G401 (cell line): ENCODE measurements around the gene PHF1. TPM values are rescaled to one million over a fixed set of nuclear protein-coding genes. Genes with fewer than 3 reads are reported as not detected.
A peak's percentile ranks its signal among the peaks of the same experiment; 100 is the strongest.
"Not testable (repeated sequence)": the region's sequence is repeated elsewhere in the genome, so short reads cannot be mapped to it uniquely, and the experiment has no call there.

Experiments used
- DNase-seq: peaks from one replicate; pipeline ENCODE4 v3.0.0-alpha.2; 2015; ENCODE audit warnings: low spot score
- in situ Hi-C: cut with HindIII; loops from 2 replicates; pipeline ENCODE4 v1.10.0; 2016; ENCODE audit warnings: low sequenced_read_pairs, mixed read lengths
- total RNA-seq: library from RNA; depleted of rRNA; stranded (reverse); fragments of >200 nt; shearing (Covaris generic); gene quantifications from 2 replicates; pipeline ENCODE4 v1.2.3, GENCODE V29; 2014

PHF1 gene
- total RNA-seq, 1 experiment from 2014 or later, result 38.0 TPM

DNA sequence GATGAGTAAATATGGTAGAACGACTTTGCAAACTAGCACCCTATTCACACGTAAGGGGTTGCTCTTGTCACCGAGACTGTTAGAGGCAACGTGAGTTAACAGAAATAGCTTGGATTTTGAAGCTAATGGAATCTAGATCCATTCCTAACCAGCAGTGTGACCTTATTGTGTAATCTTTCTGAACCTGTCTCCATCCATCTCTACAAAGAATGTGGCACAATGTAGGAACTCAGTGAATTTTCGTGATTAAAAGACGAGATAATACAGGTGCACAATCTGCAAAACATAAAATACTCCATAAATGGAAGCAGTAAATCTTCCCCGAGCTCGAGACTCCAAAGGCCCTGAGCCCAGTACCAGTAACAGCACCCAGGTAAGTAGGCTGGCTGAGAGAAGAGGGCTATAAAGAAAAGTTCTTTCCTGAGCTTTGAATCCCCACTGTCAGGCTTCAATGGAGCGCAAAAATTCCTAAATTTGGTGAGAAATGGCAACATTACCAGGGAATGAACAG is 20.0 kb upstream of the PHF1 start:
- in situ Hi-C loops, result no loop called here
- no peak for DNase-seq

DNA sequence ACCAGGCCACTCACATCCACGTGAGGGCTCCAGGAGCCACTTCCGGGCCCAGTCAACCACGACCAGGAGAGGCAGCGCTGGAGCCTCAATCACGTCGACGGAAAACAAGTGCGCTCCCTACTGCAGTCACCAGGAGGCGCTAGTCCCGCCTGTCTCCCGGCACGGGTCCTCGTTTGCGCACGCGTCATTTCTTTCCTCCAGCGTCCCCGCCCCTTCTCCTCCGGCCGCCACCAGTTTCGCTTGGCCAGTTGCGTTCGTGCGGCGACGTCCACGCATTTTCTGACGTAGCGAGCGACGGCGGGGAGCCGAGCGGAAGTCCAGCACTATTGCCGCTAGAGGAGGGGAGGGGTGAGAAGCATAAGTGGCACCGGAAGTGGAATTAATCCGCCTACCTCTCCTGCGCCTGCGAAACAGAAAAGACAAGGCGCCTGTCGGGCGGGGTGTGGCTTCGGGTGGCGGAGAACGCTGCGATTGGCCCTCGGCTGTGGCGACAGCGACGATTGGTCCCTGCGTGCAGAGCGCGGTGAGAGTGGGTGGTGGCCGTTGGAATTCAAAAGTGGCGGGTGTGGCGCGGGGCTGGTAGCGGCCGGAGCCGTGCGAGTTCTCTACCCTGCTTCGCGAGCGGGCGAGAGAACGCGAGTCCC is 19.4 kb upstream of the PHF1 start, which contains the start of gene KIFC1:
TSS of gene KIFC1 (plus strand) at position 546 of the 644 bp plus-strand sequence. CDS start 163 bp downstream, outside the sequence.
- in situ Hi-C loops, result no loop called here

DNA sequence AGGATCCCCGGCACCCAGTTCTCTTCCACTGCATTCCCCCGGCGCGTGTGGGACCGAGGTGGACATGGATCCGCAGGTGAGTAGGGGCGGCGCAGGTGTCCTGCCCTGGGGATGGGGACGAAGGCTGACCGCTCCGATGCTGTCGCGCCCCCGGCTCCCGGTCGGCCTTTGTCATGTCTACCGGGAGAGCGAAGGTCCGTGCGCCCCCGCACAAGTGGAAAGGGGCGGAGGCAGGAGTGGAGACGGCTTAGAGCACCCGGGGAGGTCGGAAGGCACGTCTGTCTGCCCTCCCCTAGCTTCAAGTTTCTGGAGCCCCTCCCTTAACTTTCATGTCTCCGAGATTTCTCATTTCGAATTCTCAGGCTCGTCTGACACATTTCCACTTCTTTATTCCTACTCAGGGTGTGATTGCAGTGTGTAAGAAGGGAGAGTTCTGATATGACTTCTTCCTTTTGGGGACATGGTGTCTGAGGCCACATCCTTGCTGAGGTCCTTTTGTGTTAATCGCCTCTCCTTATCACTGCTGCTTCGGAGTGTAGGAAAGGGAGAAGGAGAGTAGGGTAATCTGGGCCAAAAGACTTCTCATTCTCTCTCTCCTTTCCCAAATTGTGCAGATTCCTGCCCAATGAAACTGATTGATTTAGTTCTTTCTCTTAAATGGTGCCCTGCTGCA is 18.8 kb upstream of the PHF1 start:
- in situ Hi-C loops, result no loop called here
- DNase-seq, result no peak

More for the DNA sequence above, 19.4 kb upstream of the PHF1 start, which contains the start of gene KIFC1:
- DNase-seq, result peak; percentile 100

DNA sequence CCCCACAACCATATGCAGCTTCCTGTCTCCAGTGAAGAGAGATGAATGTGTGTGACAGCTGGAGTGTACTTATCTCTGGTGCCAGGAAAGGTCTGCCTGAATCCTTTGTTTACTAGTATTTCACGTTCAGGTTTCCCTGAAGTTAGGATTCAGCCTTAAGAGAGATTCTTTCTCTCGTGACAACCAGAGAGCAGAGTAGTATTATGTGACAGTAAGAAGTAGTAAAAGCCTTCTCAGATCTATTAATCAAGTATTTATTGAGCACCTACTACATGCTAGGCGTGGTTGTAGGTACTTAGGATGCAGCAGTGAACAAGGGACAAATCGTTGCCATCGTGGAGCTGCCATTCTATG is 18.2 kb upstream of the PHF1 start:
- no peak for DNase-seq
- in situ Hi-C loops, result no loop called here

DNA sequence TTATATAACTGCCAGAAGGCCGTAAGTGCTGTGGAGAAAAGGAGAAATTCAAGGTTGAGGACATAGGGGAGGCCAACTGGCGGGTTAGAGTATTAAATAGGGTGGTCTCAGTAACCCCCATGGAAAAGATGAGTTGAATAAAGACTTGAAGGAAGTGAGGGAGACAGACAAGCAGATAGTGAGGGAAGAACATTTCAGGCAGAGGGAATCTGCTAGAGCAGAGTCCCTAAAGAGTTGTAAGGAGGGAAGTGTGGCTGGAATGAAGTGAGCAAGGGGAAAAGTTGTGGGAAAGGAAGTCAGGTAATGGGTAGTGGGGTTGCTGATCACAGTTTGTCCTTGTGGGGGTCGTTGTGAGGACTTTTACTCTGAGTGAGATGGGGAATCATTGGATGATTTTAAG is 17.8 kb upstream of the PHF1 start:
- in situ Hi-C loops, result no loop called here
- no peak for DNase-seq

DNA sequence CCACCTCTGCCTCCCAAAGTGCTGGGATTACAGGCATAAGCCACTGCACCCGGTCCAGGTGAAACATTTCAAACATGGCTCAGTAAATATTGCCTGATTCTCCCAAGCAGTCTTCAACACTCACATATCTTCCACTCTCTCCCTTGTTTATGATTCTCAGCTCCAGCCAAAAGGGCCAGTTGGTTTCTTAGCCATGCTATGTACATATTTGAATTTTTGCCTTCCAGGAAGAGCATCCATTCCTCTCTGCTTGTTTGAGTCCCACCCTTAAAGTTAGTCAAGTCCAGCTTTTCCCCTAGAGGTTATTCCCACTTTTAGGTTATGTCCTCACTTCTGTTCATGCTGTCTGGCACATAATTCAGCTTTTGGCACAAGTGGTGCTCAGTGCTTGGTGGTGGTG is 13.3 kb upstream of the PHF1 start:
- in situ Hi-C loops, result no loop called here
- DNase-seq, result no peak

DNA sequence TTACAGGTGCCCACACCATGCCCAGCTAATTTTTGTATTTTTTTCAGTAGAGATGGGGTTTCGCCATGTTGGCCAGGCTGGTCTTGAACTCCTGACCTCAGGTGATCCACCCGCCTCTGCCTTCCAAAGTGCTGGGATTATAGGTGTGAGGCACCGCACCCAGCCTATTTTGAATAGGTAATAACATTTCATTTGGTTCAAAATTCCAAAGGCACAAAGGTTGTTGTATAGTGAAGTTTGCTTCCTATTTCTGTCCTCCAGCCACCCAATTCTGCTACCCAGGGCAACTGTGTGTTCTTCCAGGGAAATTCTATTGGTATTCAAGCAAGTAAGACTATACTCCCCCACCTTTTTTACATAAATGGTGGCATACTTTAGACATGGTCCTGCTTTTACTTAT is 12.2 kb upstream of the PHF1 start:
- in situ Hi-C loops, DNase-seq: not testable (repeated sequence)

DNA sequence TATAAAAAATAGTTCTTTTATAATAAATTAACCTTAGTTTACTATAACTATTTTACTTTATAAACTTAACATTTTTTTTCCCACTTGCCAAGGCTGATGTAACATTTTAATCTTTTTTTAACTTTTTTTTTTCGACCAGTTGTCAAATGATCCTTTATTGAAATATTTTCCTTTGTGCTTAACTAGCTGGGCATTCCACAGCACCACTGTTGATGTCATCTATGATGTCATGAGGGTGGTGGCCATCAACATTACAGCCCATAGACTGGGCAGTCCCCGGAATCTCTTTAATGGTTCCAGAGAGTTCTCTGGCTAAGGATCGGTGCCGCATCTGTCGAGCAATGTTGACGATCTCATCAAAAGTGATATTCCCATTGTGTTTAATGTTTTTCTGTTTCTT is 10.9 kb upstream of the PHF1 start:
- in situ Hi-C loops, DNase-seq: not testable (repeated sequence)

DNA sequence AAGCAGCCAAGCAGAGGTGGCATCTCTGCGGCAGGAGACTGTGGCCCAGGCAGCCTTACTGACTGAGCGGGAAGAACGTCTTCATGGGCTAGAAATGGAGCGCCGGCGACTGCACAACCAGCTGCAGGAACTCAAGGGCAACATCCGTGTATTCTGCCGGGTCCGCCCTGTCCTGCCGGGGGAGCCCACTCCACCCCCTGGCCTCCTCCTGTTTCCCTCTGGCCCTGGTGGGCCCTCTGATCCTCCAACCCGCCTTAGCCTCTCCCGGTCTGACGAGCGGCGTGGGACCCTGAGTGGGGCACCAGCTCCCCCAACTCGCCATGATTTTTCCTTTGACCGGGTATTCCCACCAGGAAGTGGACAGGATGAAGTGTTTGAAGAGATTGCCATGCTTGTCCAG is 5.9 kb upstream of the PHF1 start:
- DNase-seq, result no peak
- in situ Hi-C loops, result no loop called here

DNA sequence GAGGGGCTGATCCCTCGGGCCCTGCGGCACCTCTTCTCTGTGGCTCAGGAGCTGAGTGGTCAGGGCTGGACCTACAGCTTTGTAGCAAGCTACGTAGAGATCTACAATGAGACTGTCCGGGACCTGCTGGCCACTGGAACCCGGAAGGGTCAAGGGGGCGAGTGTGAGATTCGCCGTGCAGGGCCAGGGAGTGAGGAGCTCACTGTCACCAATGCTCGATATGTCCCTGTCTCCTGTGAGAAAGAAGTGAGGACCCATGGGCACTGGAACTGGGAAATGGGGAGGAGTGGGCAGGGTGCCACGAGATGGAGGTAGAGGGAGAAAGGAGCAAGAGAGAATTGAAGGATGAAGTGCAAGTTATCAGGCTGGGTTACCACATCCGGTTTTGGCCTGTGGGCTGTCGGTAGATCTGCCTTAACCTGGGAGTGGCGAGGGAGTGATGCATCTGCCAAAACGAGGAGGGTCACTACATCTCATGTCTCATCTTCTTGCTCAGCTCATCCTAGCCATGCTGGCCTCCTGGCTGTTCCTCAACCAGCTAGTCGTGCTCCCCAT is 5.4 kb upstream of the PHF1 start:
- DNase-seq, result no peak
- in situ Hi-C loops, result no loop called here

DNA sequence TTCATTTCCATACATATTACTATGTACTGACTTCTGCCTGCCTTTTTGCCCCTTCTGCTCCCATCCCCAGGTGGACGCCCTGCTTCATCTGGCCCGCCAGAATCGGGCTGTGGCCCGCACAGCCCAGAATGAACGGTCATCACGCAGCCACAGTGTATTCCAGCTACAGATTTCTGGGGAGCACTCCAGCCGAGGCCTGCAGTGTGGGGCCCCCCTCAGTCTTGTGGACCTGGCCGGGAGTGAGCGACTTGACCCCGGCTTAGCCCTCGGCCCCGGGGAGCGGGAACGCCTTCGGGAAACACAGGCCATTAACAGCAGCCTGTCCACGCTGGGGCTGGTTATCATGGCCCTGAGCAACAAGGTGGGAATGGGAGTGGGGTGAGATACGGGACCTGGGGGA is 4.7 kb upstream of the PHF1 start:
- no peak for DNase-seq
- in situ Hi-C loops, result no loop called here

DNA sequence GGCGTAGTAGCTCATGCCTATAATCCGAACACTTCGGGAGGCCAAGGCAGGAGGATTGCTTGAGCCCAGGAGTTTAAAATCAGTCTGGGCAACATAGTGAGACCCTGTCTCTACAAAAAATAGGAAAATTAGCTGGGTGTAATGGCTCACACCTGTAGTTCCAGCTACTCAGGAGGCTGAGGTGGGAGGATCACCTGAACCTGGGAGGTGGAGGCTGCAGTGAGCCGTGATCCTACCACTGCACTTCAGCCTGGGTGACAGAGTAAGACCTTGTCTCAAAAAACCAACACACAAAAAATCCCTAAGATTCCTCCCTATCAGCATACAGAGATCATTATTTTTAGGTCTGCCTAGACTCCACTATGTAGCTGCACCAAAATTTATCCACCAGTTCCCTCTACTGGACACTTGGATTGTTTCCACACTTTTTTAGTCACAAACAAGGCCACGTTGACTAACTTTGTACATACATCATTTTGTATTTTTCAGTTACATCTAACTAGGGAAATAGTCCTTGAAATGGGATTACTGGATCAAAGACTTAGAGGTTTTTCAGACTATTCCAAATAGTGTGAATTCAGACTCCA is 3.6 kb upstream of the PHF1 start:
- peak; percentile 38 for DNase-seq
- in situ Hi-C loops, result no loop called here

DNA sequence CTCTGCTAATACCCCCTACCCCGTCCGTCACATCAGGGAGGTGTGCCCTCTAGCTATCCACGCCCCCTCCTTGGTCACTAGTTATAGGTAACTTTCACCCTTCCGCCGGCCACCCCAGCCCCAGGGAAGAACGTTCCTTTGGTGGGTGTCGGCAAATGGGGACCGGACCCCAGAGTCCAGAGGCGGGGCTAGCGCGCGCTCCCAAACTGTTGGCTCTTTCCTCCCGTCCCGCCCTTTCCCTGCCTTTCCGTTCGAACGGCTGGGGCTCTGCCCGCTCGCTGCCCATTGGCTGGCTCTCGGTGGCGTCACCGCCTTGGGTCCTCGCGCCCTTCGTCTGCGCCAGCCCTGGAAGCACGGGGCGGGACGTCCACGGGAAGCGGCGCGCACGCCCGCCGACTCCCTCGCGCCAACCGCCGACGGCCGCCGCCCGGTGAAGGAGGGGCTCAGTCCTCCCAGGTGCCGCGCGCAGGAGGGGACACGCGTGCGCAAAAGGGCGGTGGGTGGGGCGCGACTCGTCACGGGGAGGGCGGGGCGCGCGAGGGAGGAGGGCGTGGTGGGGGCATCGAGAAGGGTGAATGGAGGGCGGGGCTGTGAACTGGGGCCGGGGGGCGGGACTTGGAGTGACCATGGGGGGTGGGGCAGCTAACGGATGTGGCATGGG is 634 bp upstream of the PHF1 start:
- DNase-seq, result peak; percentile 97
- in situ Hi-C loops, result no loop called here

DNA sequence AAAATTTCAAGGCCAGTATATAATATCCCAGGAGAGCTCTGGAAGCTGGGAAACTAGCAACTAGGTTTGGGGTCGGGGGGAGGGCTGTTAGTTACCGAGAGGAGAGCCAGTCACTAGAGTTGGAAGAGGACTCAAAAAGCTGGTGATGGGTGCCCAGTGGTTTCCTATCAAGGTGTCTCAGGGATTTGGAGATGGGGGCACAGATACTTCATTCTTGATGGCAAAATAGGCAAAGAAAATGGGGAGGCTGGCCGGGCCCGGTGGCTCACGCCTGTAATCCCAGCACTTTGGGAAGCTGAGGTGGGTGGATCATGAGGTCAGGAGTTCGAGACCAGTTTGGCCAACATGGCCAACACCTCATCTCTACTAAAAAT is 805 bp downstream of the PHF1 start:
- in situ Hi-C loops, result no loop called here
- no peak for DNase-seq

DNA sequence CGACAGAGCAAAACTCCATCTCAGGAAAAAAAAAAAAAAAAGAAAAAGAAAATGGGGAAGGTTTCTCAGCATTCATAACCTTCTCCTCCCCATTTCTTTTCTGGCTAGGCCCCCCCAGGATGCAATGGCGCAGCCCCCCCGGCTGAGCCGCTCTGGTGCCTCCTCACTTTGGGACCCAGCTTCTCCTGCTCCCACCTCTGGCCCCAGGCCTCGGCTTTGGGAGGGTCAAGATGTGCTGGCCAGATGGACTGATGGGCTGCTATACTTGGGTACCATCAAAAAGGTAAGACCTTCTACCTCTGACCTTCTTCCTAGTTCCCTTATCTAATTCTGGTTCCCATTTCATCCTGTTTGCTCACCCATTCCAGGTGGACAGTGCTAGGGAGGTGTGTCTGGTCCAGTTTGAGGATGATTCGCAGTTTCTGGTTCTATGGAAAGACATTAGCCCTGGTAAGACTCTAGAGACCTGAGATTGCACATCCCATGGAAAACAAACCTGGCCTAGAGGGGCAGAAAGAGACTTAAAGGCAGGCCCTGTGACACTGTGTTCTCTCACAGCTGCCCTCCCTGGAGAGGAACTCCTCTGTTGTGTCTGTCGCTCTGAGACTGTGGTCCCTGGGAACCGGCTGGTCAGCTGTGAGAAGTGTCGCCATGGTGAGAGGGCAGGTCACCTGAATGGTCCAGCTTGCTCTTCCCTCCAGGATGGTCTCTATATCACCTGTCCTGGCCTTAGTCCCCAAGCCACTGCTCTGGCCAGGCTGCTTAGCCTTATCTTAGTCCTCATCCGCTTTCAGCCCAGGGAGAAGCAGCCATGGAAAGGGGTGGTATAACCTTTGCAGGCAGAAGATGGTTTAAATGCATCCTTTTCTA is 1.6 kb downstream of the PHF1 start:
- in situ Hi-C loops, result no loop called here
- DNase-seq, result no peak

DNA sequence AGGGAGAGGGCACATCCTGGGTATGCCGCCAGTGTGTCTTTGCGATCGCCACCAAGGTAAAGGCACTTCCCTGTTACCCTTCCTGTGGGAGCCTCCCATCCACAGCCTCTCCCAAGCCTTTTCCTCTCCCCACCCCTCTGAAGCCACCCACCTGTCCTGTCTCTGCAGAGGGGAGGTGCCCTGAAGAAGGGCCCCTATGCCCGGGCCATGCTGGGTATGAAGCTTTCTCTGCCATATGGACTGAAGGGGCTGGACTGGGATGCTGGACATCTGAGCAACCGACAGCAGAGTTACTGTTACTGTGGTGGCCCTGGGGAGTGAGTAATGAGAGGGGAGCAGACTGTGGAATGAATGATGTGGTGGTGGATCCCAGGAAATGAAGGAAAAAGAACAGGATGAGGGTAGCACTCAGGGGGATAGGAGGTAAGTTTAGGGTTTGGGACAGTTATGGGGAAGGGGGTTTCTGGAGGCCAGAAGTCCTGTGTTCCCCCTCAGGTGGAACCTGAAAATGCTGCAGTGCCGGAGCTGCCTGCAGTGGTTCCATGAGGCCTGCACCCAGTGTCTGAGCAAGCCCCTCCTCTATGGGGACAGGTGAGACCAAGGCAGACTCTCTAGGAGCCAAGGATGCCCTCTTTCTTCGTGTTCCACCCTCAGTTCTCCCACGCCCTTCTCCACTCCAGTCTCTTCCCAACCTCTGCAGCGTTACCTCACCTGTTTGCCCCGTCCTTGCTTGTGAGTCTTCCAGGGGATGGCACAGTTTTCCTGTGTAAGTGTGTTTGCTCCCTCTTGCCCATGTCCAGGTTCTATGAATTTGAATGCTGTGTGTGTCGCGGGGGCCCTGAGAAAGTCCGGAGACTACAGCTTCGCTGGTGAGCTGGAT is 2.7 kb downstream of the PHF1 start:
- no peak for DNase-seq
- in situ Hi-C loops, result no loop called here

DNA sequence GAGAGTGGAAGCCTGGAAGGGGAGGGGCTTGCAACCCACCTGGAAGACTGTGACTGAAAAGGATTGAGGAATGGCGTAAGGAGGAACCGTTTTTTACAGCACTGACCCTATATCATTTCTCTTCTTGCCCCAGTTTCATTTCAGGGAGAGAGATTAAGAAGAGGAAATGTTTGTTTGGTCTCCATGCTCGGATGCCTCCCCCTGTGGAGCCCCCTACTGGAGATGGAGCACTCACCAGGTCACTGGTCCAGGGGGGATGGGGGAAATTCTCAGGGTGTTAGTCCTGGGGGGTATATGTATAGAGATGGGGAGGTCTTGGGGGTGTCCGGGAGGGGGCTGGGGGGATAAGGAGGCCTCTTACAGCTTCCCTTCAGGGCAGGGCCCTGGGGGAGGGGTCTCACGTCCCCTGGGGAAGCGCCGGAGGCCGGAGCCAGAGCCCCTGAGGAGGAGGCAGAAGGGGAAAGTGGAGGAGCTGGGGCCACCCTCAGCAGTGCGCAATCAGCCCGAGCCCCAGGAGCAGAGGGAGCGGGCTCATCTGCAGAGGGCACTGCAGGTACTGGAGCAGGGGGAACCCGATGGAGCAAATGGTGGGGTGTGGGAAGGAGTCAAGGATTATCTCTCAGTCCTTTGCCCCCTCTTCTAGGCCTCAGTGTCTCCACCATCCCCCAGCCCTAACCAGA is 3.9 kb downstream of the PHF1 start:
- DNase-seq, result no peak
- in situ Hi-C loops, result no loop called here
